ENCODE data around the gene KLF16. TPM values are rescaled to one million over a fixed set of nuclear protein-coding genes. Genes with fewer than 3 reads are reported as not detected.

KLF16 gene
- total and polyA plus RNA-seq, 9 of the 15 experiments (the other 6 are each of a cell fraction or from before 2014, with no cell fraction given) = 0.04 to 60.4 (median 6.8) TPM

DNA sequence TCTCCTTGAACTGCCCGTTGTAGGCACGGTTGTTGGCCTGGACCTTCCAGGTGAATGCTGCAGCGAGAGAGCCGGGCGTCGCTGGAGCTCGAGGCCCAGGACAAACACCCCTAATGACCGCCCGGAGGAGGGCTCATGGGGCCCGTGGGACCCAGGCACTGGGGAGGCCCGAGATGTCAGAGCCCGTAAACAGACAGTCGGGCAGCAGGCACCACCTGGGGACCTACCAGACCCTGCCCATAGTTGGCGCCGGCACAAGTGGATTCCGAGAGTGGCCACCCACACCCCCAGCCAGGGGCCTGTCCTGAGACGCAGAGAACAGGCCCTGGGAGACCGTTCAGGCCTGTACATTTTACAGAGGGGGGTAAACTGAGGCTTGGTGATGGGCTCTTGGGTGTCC lies 53.7 kb downstream of the KLF16 start:
- no peaks in the 10 kb centered on the region for H3K9me1 ChIP-seq (ENCODE audit: control insufficient read depth, insufficient read depth, low read length)
- no peak overlapping the region for H3K27ac ChIP-seq (ENCODE audit: extremely low read depth, low read depth, low read length)
- H3K4me1 ChIP-seq (replicated peaks in 1 of 2; ENCODE audit: control insufficient read depth in 2 of 2, insufficient read depth in 2 of 2, low read length in 2 of 2) = peaks cover 8 to 77% of the 10 kb centered on the region in 2 experiments; a peak in 3 of 5 replicates
- no peak for FAIRE-seq
- no peak overlapping the region for H2AFZ ChIP-seq (ENCODE audit: low read depth, low read length)
- H3K79me2 ChIP-seq (ENCODE audit: control insufficient read depth, insufficient read depth, low read length) = peaks cover 5% of the 10 kb centered on the region; the same call in 1 of the 3 replicates
- DNase-seq (ENCODE audit: extremely low read depth in 1 of 4, low spot score in 3 of 4) = no peak
- BruUV-seq (replicated peaks) = no TSS peak
- H3K9ac ChIP-seq (ENCODE audit: insufficient read depth in 1 of 2, low read depth in 2 of 2, low read length in 2 of 2) = peak overlapping the region in 1 of 2 experiments; percentile 36; a peak in 1 of 4 replicates
- no peak overlapping the region for H3K4me2 ChIP-seq (ENCODE audit: insufficient read depth, low read length)
- no peak for TF ChIP-seq PML (IDR thresholded peaks at IDR 0.05; ENCODE audit: low read length)
- TF ChIP-seq, protein P1, sequence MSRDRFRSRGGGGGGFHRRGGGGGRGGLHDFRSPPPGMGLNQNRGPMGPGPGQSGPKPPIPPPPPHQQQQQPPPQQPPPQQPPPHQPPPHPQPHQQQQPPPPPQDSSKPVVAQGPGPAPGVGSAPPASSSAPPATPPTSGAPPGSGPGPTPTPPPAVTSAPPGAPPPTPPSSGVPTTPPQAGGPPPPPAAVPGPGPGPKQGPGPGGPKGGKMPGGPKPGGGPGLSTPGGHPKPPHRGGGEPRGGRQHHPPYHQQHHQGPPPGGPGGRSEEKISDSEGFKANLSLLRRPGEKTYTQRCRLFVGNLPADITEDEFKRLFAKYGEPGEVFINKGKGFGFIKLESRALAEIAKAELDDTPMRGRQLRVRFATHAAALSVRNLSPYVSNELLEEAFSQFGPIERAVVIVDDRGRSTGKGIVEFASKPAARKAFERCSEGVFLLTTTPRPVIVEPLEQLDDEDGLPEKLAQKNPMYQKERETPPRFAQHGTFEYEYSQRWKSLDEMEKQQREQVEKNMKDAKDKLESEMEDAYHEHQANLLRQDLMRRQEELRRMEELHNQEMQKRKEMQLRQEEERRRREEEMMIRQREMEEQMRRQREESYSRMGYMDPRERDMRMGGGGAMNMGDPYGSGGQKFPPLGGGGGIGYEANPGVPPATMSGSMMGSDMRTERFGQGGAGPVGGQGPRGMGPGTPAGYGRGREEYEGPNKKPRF (IDR thresholded peaks at IDR 0.05; ENCODE audit: low read depth, low read length) = no peak
- no peaks in the 10 kb centered on the region for H3K27me3 ChIP-seq (ENCODE audit: control insufficient read depth in 2 of 2, insufficient read depth in 2 of 2, low read length in 2 of 2)
- no peaks in the 10 kb centered on the region; the same call in 1 of the 2 replicates for H3K9me3 ChIP-seq (replicated peaks; ENCODE audit: control insufficient read depth, insufficient read depth, low read depth, low read length)
- ChIA-PET POLR2A (interaction anchor here (0.7 kb wide), 1 partner anchor 27 kb away, joined by 4 read pairs; no protein-coding TSS in a partner anchor), CTCF (ENCODE audit: low intra/inter-chr PET ratio) (no interaction called here)
- H4K20me1 ChIP-seq (replicated peaks; ENCODE audit: control insufficient read depth, insufficient read depth, low read length) = no peaks in the 10 kb centered on the region
- intact Hi-C loops (cut with micrococcal nuclease) (no loop called here), in situ Hi-C loops (cut with MboI) (no loop called here)
- ATAC-seq = no peak
- H3K4me3 ChIP-seq = no peak overlapping the region
- WGBS (ENCODE audit: insufficient coverage, low coverage, missing lambda C conversion rate) = 93% methylated on average over 16 of the region's 18 CpGs
- H3K36me3 ChIP-seq (ENCODE audit: control insufficient read depth, insufficient read depth, low read length) = peaks cover 4% of the 10 kb centered on the region; the same call in 1 of the 3 replicates

DNA sequence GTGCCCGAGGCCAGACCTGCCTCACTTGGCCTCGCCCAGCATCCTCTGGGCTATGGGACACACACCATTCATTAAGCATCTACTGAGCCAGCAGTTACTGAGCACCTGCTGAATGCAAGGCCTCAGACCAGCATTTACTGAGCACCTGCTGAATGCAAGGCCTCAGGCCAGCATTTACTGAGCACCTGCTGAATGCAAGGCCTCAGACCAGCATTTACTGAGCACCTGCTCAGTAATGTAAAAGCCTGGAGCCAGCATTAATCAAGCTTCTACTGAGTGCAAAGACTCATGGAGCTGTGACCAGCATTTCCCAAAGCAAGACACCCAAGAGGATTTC lies 55.0 kb downstream of the KLF16 start:
- intact Hi-C loops (cut with micrococcal nuclease) (no loop called here), in situ Hi-C loops (cut with MboI) (no loop called here)
- CTCF ChIA-PET (ENCODE audit: low intra/inter-chr PET ratio) = no interaction called here
- ATAC-seq = no peak
- Histone ChIP-seq H2AFZ (ENCODE audit: low read depth, low read length) (no peak overlapping the region), H3K9me1 (ENCODE audit: control insufficient read depth, insufficient read depth, low read length) (no peaks in the 10 kb centered on the region), H3K79me2 (ENCODE audit: control insufficient read depth, insufficient read depth, low read length) (peaks cover 5% of the 10 kb centered on the region; the same call in 1 of the 3 replicates), H3K36me3 (ENCODE audit: control insufficient read depth, insufficient read depth, low read length) (0 out of 3 replicates have a peak, but pooled peaks cover 3% of the 10 kb centered on the region), H3K27ac (ENCODE audit: extremely low read depth, low read depth, low read length) (no peak overlapping the region), H3K9ac (ENCODE audit: insufficient read depth in 1 of 2, low read depth in 2 of 2, low read length in 2 of 2) (no peak overlapping the region), H4K20me1 (replicated peaks; ENCODE audit: control insufficient read depth, insufficient read depth, low read length) (no peaks in the 10 kb centered on the region), H3K4me3 (no peak overlapping the region), H3K4me2 (ENCODE audit: insufficient read depth, low read length) (no peak overlapping the region), H3K4me1 (replicated peaks in 1 of 2; ENCODE audit: control insufficient read depth in 2 of 2, insufficient read depth in 2 of 2, low read length in 2 of 2) (peaks cover 6 to 69% of the 10 kb centered on the region in 2 experiments; a peak in 3 of 5 replicates), H3K9me3 (replicated peaks; ENCODE audit: control insufficient read depth, insufficient read depth, low read depth, low read length) (no peaks in the 10 kb centered on the region; the same call in 1 of the 2 replicates), H3K27me3 (ENCODE audit: control insufficient read depth in 2 of 2, insufficient read depth in 2 of 2, low read length in 2 of 2) (no peaks in the 10 kb centered on the region)
- BruUV-seq (replicated peaks) = no TSS peak
- no peak for FAIRE-seq
- POLR2A ChIA-PET = interaction anchor here (0.7 kb wide), 1 partner anchor 12 kb away, joined by 3 read pairs; no protein-coding TSS in a partner anchor
- no peak for DNase-seq (ENCODE audit: extremely low read depth in 1 of 4, low spot score in 3 of 4)
- WGBS (ENCODE audit: insufficient coverage, low coverage, missing lambda C conversion rate) = 80% methylated on average over 1 of the region's 2 CpGs
- TF ChIP-seq ATF3 (IDR thresholded peaks at IDR 0.05) = no peak
- TF ChIP-seq ATF3 (CRISPR knock-in tag; conservative IDR thresholded peaks at IDR 0.05) = no peak
- peak; percentile 98 for TF ChIP-seq ZKSCAN8 (CRISPR knock-in tag; IDR thresholded peaks at IDR 0.05)
